WTC11 (cell line): ENCODE results near the gene CLDN22. TPM values are rescaled to one million over a fixed set of nuclear protein-coding genes. Genes with fewer than 3 reads are reported as not detected.

Source experiments
- ATAC-seq: fragments of 200-7000 bp; cut with Tn5 transposase; 2 replicates; pipeline ENCODE4 v1.10.0; 2021; ENCODE audit warnings: mild to moderate bottlenecking, moderate library complexity
- CTCF ChIA-PET: fragments of 300-600 bp; sonication (Branson Sonifier 250); formaldehyde crosslinking; loops from one replicate; lab custom pipeline; 2021; ENCODE audit warnings: antibody characterized with exemption; lab: Charles Lee
- POLR2A ChIA-PET: fragments of 350-600 bp; sonication (Branson Sonifier 250); formaldehyde crosslinking; loops from one replicate; lab custom pipeline; 2021; ENCODE audit warnings: antibody characterized with exemption; lab: Charles Lee
- DNase-seq: peaks from one replicate; pipeline ENCODE4 v3.0.0; 2021; ENCODE audit warnings: low spot score
- H3K27ac Mint-ChIP-seq: 2 replicates; pipeline ENCODE4 v1.8.0; 2021; ENCODE audit warnings: mixed read lengths
- H3K27me3 Mint-ChIP-seq: 2 replicates; pipeline ENCODE4 v1.8.0; 2021; ENCODE audit warnings: low read depth, mild to moderate bottlenecking, moderate library complexity, mixed read lengths
- H3K36me3 Mint-ChIP-seq: 2 replicates; pipeline ENCODE4 v1.8.0; 2021; ENCODE audit warnings: mixed read lengths
- H3K4me1 Mint-ChIP-seq: 2 replicates; pipeline ENCODE4 v1.8.0; 2022; ENCODE audit warnings: mixed read lengths
- H3K4me3 Mint-ChIP-seq: 2 replicates; pipeline ENCODE4 v1.8.0; 2021; ENCODE audit warnings: mild to moderate bottlenecking, moderate library complexity, mixed read lengths
- H3K9me3 Mint-ChIP-seq: 2 replicates; pipeline ENCODE4 v1.8.0; 2021; ENCODE audit warnings: mixed read lengths
- FOXJ3 ChIP-seq: sonication (generic); formaldehyde crosslinking; IDR thresholded peaks from 2 replicates; pipeline ENCODE4 v1.9.0; 2021; ENCODE audit warnings: missing genetic modification reagents, mild to moderate bottlenecking, borderline replicate concordance
- GTF2I ChIP-seq: fragments of 250-450 bp; sonication (Bioruptor Pico); conservative IDR thresholded peaks from 2 replicates; pipeline ENCODE4 v1.4.0; 2021; ENCODE audit warnings: mild to moderate bottlenecking
- JAZF1 ChIP-seq: fragments of 250-450 bp; sonication (Bioruptor Pico); IDR thresholded peaks from 2 replicates; pipeline ENCODE4 v1.9.0; 2021; ENCODE audit warnings: moderate library complexity, mild to moderate bottlenecking, inconsistent platforms
- MXD4 ChIP-seq: fragments of 250-450 bp; sonication (Bioruptor Pico); IDR thresholded peaks from 2 replicates; pipeline ENCODE4 v1.8.0; 2021; ENCODE audit warnings: mild to moderate bottlenecking, moderate library complexity, borderline replicate concordance
- NFYB ChIP-seq: sonication (generic); formaldehyde crosslinking; conservative IDR thresholded peaks from 2 replicates; pipeline ENCODE4 v1.8.0; 2022; ENCODE audit warnings: low read depth, missing genetic modification reagents
- NR2C2 ChIP-seq: sonication (generic); formaldehyde crosslinking; IDR thresholded peaks from 2 replicates; pipeline ENCODE4 v1.8.0; 2022; ENCODE audit warnings: mild to moderate bottlenecking, missing genetic modification reagents
- OVOL2 ChIP-seq: fragments of 250-450 bp; sonication (Bioruptor Pico); IDR thresholded peaks from 2 replicates; pipeline ENCODE4 v1.9.0; 2021; ENCODE audit warnings: mild to moderate bottlenecking, borderline replicate concordance
- RORB ChIP-seq: fragments of 250-450 bp; sonication (Bioruptor Pico); IDR thresholded peaks from 2 replicates; pipeline ENCODE4 v1.9.0; 2021; ENCODE audit warnings: mild to moderate bottlenecking
- SMAD4 ChIP-seq: sonication (generic); formaldehyde crosslinking; IDR thresholded peaks from 2 replicates; pipeline ENCODE4 v1.8.0; 2022; ENCODE audit warnings: mild to moderate bottlenecking, missing genetic modification reagents
- SOX15 ChIP-seq: fragments of 250-450 bp; sonication (Bioruptor Pico); IDR thresholded peaks from 2 replicates; pipeline ENCODE4 v1.9.0; 2021; ENCODE audit warnings: mild to moderate bottlenecking
- SP1 ChIP-seq: sonication (generic); formaldehyde crosslinking; conservative IDR thresholded peaks from 2 replicates; pipeline ENCODE4 v1.8.1; 2022; ENCODE audit warnings: missing genetic modification reagents
- ZBTB21 ChIP-seq: sonication (generic); formaldehyde crosslinking; IDR thresholded peaks from 2 replicates; pipeline ENCODE4 v1.8.1; 2023; ENCODE audit warnings: mild to moderate bottlenecking, missing genetic modification reagents, borderline replicate concordance
- ZNF263 ChIP-seq: sonication (generic); formaldehyde crosslinking; IDR thresholded peaks from 2 replicates; pipeline ENCODE4 v1.8.1; 2022; ENCODE audit warnings: low read depth, mild to moderate bottlenecking, moderate library complexity, missing genetic modification reagents
- ZNF416 ChIP-seq: fragments of 250-450 bp; sonication (Bioruptor Pico); IDR thresholded peaks from 2 replicates; pipeline ENCODE4 v1.9.0; 2021; ENCODE audit warnings: mild to moderate bottlenecking, inconsistent platforms
- ZNF671 ChIP-seq: fragments of 250-450 bp; sonication (Bioruptor Pico); IDR thresholded peaks from 2 replicates; pipeline ENCODE4 v1.8.0; 2021; ENCODE audit warnings: mild to moderate bottlenecking
- total RNA-seq: library from RNA; stranded (reverse); gene quantifications from 3 replicates; pipeline ENCODE4 v1.2.3, GENCODE V29; 2021
- TF ChIP-seq, protein P1 (sequence below): sonication (generic); formaldehyde crosslinking; IDR thresholded peaks from 2 replicates; pipeline ENCODE4 v1.8.1; 2023; ENCODE audit warnings: mild to moderate bottlenecking, missing genetic modification reagents
- TF ChIP-seq, protein P2 (sequence below): sonication (generic); formaldehyde crosslinking; IDR thresholded peaks from 2 replicates; pipeline ENCODE4 v1.8.0; 2022; ENCODE audit warnings: mild to moderate bottlenecking, missing genetic modification reagents
- TF ChIP-seq, protein P3 (sequence below): sonication (generic); formaldehyde crosslinking; IDR thresholded peaks from 2 replicates; pipeline ENCODE4 v1.8.0; 2022; ENCODE audit warnings: mild to moderate bottlenecking, missing genetic modification reagents
- TF ChIP-seq, protein P4 (sequence below): fragments of 250-450 bp; sonication (Bioruptor Pico); IDR thresholded peaks from 2 replicates; pipeline ENCODE4 v2.1.2; 2022; ENCODE audit warnings: mild to moderate bottlenecking, moderate library complexity
- TF ChIP-seq, protein P5 (sequence below): sonication (generic); formaldehyde crosslinking; IDR thresholded peaks from 2 replicates; pipeline ENCODE4 v1.8.1; 2022; ENCODE audit warnings: mild to moderate bottlenecking, moderate library complexity, missing genetic modification reagents
- TF ChIP-seq, protein P6 (sequence below): sonication (generic); formaldehyde crosslinking; IDR thresholded peaks from 2 replicates; pipeline ENCODE4 v1.8.1; 2023; ENCODE audit warnings: mild to moderate bottlenecking, missing genetic modification reagents, moderate library complexity
- TF ChIP-seq, protein P7 (sequence below): sonication (generic); formaldehyde crosslinking; IDR thresholded peaks from 2 replicates; pipeline ENCODE4 v1.8.0; 2022; ENCODE audit warnings: mild to moderate bottlenecking, missing genetic modification reagents
- TF ChIP-seq, protein P8 (sequence below): sonication (generic); formaldehyde crosslinking; IDR thresholded peaks from 2 replicates; pipeline ENCODE4 v1.8.1; 2023; ENCODE audit warnings: mild to moderate bottlenecking, missing genetic modification reagents
- TF ChIP-seq, protein P9 (sequence below): sonication (generic); formaldehyde crosslinking; IDR thresholded peaks from 2 replicates; pipeline ENCODE4 v1.8.1; 2022; ENCODE audit warnings: missing genetic modification reagents, borderline replicate concordance
- TF ChIP-seq, protein P10 (sequence below): fragments of 250-450 bp; sonication (Bioruptor Pico); IDR thresholded peaks from 2 replicates; pipeline ENCODE4 v1.9.0; 2021; ENCODE audit warnings: moderate library complexity, mild to moderate bottlenecking, inconsistent platforms, borderline replicate concordance

Gene CLDN22
- total RNA-seq, 1 experiment from 2014 or later, result not detected

DNA sequence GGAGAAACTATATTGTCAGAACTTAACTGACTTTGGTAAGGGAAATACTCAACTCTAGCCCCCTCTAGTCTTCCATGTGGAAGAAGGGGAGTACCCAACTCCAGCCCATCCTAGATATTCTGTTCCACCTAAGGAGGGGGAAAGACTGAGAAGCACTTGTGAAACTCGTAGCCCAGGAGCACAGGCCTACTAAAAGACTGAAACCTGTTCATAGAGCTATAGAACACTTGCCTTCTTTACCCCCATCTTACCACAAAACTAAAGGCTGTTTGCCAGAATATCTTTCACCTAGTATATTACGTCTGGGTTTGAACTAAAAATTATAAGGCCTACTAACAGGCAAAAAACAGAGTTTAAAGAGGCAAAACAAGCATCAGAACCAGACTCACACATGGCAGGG is 15.5 kb downstream of the CLDN22 start (continued):
- TF ChIP-seq, protein P1, sequence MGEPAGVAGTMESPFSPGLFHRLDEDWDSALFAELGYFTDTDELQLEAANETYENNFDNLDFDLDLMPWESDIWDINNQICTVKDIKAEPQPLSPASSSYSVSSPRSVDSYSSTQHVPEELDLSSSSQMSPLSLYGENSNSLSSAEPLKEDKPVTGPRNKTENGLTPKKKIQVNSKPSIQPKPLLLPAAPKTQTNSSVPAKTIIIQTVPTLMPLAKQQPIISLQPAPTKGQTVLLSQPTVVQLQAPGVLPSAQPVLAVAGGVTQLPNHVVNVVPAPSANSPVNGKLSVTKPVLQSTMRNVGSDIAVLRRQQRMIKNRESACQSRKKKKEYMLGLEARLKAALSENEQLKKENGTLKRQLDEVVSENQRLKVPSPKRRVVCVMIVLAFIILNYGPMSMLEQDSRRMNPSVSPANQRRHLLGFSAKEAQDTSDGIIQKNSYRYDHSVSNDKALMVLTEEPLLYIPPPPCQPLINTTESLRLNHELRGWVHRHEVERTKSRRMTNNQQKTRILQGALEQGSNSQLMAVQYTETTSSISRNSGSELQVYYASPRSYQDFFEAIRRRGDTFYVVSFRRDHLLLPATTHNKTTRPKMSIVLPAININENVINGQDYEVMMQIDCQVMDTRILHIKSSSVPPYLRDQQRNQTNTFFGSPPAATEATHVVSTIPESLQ (CRISPR knock-in tag), result no peak
- no peak for TF ChIP-seq ZNF671 (CRISPR knock-in tag)
- TF ChIP-seq SMAD4 (CRISPR knock-in tag), result no peak
- TF ChIP-seq ZNF263 (CRISPR knock-in tag), result no peak
- TF ChIP-seq JAZF1 (CRISPR knock-in tag), result no peak
- TF ChIP-seq, protein P2, sequence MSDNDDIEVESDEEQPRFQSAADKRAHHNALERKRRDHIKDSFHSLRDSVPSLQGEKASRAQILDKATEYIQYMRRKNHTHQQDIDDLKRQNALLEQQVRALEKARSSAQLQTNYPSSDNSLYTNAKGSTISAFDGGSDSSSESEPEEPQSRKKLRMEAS (CRISPR knock-in tag), result no peak
- no peak for TF ChIP-seq NFYB (CRISPR knock-in tag)
- no peak for TF ChIP-seq OVOL2
- no peak for TF ChIP-seq SOX15 (CRISPR knock-in tag)
- TF ChIP-seq GTF2I (CRISPR knock-in tag), result no peak
- TF ChIP-seq, protein P3, sequence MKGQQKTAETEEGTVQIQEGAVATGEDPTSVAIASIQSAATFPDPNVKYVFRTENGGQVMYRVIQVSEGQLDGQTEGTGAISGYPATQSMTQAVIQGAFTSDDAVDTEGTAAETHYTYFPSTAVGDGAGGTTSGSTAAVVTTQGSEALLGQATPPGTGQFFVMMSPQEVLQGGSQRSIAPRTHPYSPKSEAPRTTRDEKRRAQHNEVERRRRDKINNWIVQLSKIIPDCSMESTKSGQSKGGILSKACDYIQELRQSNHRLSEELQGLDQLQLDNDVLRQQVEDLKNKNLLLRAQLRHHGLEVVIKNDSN, result no peak
- TF ChIP-seq, protein P4, sequence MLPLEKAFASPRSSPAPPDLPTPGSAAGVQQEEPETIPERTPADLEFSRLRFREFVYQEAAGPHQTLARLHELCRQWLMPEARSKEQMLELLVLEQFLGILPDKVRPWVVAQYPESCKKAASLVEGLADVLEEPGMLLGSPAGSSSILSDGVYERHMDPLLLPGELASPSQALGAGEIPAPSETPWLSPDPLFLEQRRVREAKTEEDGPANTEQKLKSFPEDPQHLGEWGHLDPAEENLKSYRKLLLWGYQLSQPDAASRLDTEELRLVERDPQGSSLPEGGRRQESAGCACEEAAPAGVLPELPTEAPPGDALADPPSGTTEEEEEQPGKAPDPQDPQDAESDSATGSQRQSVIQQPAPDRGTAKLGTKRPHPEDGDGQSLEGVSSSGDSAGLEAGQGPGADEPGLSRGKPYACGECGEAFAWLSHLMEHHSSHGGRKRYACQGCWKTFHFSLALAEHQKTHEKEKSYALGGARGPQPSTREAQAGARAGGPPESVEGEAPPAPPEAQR (CRISPR knock-in tag), result no peak
- TF ChIP-seq, all 79 proteins: peak for 0

DNA sequence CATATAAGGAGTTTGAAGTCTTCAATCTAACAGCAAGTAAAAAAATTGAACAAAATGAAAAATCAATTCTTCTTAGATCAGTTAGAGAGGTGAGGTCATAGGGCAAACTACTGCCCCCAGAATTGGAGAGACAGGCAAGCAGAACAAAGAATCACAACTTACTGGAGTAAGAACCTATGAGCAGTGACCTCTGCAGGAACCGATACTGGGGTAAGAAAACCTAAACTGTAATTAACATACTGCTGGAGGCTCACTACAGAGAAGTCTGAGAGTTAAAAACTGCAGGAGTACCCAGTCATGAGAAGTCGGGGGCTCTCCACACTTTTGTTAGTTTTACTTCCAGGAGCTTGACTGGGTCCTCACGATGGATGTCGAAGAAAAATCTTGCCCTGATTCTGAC is 16.0 kb downstream of the CLDN22 start:
- CTCF ChIA-PET, result interaction anchor here (1.7 kb wide), 1 partner anchor 41 kb away, joined by 5 read pairs; no protein-coding TSS in a partner anchor
- H3K4me1 Mint-ChIP-seq, result no peaks in the 10 kb centered on the region
- peaks cover 31% of the 10 kb centered on the region for H3K36me3 Mint-ChIP-seq
- no peak for TF ChIP-seq NR2C2
- TF ChIP-seq, protein P5, sequence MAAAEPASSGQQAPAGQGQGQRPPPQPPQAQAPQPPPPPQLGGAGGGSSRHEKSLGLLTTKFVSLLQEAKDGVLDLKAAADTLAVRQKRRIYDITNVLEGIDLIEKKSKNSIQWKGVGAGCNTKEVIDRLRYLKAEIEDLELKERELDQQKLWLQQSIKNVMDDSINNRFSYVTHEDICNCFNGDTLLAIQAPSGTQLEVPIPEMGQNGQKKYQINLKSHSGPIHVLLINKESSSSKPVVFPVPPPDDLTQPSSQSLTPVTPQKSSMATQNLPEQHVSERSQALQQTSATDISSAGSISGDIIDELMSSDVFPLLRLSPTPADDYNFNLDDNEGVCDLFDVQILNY, result no peak
- TF ChIP-seq, protein P6, sequence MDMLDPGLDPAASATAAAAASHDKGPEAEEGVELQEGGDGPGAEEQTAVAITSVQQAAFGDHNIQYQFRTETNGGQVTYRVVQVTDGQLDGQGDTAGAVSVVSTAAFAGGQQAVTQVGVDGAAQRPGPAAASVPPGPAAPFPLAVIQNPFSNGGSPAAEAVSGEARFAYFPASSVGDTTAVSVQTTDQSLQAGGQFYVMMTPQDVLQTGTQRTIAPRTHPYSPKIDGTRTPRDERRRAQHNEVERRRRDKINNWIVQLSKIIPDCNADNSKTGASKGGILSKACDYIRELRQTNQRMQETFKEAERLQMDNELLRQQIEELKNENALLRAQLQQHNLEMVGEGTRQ, result no peak
- TF ChIP-seq MXD4 (CRISPR knock-in tag), result no peak
- TF ChIP-seq, protein P7, sequence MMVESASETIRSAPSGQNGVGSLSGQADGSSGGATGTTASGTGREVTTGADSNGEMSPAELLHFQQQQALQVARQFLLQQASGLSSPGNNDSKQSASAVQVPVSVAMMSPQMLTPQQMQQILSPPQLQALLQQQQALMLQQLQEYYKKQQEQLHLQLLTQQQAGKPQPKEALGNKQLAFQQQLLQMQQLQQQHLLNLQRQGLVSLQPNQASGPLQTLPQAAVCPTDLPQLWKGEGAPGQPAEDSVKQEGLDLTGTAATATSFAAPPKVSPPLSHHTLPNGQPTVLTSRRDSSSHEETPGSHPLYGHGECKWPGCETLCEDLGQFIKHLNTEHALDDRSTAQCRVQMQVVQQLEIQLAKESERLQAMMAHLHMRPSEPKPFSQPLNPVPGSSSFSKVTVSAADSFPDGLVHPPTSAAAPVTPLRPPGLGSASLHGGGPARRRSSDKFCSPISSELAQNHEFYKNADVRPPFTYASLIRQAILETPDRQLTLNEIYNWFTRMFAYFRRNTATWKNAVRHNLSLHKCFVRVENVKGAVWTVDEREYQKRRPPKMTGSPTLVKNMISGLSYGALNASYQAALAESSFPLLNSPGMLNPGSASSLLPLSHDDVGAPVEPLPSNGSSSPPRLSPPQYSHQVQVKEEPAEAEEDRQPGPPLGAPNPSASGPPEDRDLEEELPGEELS (CRISPR knock-in tag), result no peak
- TF ChIP-seq, protein P8, sequence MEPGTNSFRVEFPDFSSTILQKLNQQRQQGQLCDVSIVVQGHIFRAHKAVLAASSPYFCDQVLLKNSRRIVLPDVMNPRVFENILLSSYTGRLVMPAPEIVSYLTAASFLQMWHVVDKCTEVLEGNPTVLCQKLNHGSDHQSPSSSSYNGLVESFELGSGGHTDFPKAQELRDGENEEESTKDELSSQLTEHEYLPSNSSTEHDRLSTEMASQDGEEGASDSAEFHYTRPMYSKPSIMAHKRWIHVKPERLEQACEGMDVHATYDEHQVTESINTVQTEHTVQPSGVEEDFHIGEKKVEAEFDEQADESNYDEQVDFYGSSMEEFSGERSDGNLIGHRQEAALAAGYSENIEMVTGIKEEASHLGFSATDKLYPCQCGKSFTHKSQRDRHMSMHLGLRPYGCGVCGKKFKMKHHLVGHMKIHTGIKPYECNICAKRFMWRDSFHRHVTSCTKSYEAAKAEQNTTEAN (CRISPR knock-in tag), result no peak
- TF ChIP-seq, protein P9, sequence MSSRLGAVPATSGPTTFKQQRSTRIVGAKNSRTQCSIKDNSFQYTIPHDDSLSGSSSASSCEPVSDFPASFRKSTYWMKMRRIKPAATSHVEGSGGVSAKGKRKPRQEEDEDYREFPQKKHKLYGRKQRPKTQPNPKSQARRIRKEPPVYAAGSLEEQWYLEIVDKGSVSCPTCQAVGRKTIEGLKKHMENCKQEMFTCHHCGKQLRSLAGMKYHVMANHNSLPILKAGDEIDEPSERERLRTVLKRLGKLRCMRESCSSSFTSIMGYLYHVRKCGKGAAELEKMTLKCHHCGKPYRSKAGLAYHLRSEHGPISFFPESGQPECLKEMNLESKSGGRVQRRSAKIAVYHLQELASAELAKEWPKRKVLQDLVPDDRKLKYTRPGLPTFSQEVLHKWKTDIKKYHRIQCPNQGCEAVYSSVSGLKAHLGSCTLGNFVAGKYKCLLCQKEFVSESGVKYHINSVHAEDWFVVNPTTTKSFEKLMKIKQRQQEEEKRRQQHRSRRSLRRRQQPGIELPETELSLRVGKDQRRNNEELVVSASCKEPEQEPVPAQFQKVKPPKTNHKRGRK (CRISPR knock-in tag), result no peak
- TF ChIP-seq, protein P10, sequence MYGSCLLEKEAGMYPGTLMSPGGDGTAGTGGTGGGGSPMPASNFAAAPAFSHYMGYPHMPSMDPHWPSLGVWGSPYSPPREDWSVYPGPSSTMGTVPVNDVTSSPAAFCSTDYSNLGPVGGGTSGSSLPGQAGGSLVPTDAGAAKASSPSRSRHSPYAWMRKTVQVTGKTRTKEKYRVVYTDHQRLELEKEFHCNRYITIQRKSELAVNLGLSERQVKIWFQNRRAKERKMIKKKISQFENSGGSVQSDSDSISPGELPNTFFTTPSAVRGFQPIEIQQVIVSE (CRISPR knock-in tag), result no peak
- TF ChIP-seq ZNF263 (CRISPR knock-in tag), result no peak
- TF ChIP-seq ZNF416 (CRISPR knock-in tag), result no peak
- TF ChIP-seq RORB (CRISPR knock-in tag), result no peak
- no peak for TF ChIP-seq ZBTB21 (CRISPR knock-in tag)
- TF ChIP-seq SP1 (CRISPR knock-in tag), result no peak
- TF ChIP-seq FOXJ3 (CRISPR knock-in tag), result no peak
- no peak overlapping the region for H3K4me3 Mint-ChIP-seq
- DNase-seq (no peak), ATAC-seq (no peak)
- no peaks in the 10 kb centered on the region for H3K9me3 Mint-ChIP-seq
- POLR2A ChIA-PET, result no interaction called here
- H3K27ac Mint-ChIP-seq, result no peak overlapping the region
- no peaks in the 10 kb centered on the region for H3K27me3 Mint-ChIP-seq
